OCI-LY1 (cell line): Measurements from ENCODE around the gene ZNF25.
"Not testable (repeated sequence)": the region's sequence is repeated elsewhere in the genome, so short reads cannot be mapped to it uniquely, and the experiment has no call there.

Experiments
- EZH2 ChIP-seq: fragments of 200-600 bp; sonication (generic), shearing (Covaris generic); IDR thresholded peaks from 2 replicates; pipeline ENCODE4 v1.8.0; 2017; ENCODE audit warnings: borderline replicate concordance, mixed run types, mild to moderate bottlenecking, antibody characterized with exemption, low read length, moderate library complexity, mixed read lengths
- TF ChIP-seq, protein P1 (sequence below): fragments of 200-600 bp; sonication (generic), shearing (Covaris generic); IDR thresholded peaks from 2 replicates; pipeline ENCODE4 v1.5.1; 2017; ENCODE audit warnings: mild to moderate bottlenecking, antibody characterized with exemption, low read length, moderate library complexity, mixed read lengths

DNA sequence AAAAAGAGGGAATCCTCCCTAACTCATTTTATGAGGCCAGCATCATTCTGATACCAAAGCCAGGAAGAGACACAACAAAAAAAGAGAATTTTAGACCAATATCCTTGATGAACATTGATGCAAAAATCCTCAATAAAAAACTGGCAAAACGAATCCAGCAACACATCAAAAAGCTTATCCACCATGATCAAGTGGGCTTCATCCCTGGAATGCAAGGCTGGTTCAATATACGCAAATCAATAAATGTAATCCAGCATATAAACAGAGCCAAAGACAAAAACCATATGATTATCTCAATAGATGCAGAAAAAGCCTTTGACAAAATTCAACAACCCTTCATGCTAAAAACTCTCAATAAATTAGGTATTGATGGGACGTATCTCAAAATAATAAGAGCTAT lies 22.5 kb upstream of the ZNF25 start:
- TF ChIP-seq, protein P1, sequence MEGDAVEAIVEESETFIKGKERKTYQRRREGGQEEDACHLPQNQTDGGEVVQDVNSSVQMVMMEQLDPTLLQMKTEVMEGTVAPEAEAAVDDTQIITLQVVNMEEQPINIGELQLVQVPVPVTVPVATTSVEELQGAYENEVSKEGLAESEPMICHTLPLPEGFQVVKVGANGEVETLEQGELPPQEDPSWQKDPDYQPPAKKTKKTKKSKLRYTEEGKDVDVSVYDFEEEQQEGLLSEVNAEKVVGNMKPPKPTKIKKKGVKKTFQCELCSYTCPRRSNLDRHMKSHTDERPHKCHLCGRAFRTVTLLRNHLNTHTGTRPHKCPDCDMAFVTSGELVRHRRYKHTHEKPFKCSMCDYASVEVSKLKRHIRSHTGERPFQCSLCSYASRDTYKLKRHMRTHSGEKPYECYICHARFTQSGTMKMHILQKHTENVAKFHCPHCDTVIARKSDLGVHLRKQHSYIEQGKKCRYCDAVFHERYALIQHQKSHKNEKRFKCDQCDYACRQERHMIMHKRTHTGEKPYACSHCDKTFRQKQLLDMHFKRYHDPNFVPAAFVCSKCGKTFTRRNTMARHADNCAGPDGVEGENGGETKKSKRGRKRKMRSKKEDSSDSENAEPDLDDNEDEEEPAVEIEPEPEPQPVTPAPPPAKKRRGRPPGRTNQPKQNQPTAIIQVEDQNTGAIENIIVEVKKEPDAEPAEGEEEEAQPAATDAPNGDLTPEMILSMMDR = not testable (repeated sequence)
- TF ChIP-seq EZH2 = not testable (repeated sequence)
